Activated CD8-positive, alpha-beta memory T cell treated with anti-CD3 and anti-CD28 coated beads for 4 hours (primary cell): ENCODE results near the gene RIMS1.
"Not testable (repeated sequence)": the region's sequence is repeated elsewhere in the genome, so short reads cannot be mapped to it uniquely, and the experiment has no call there.

Experiments
- DNase-seq, 2 donors: peaks; one replicate each; pipeline ENCODE4 v3.0.0-alpha.2; 2020; ENCODE audit warnings: low read depth in 2 of 2

Gene RIMS1

DNA sequence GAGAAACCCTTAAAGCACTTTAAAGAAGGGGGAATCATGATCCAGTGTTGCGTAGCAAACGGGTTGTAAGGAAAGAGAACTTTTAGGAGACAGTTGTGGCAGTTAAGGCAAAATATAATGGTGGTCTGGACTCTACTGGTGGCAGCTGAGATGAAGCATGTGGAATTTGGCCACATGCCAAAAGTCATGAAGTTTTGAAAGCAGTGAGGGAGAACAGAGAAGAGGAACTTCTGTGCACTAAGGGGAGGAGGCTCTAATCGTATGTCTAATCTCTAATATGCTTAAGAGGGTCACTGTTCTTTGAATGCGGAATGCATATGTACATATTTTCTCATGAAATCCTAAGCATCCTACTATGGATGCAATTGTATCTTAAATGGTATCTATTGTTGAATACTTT, 91.5 kb downstream of the RIMS1 start:
- no peak for DNase-seq

DNA sequence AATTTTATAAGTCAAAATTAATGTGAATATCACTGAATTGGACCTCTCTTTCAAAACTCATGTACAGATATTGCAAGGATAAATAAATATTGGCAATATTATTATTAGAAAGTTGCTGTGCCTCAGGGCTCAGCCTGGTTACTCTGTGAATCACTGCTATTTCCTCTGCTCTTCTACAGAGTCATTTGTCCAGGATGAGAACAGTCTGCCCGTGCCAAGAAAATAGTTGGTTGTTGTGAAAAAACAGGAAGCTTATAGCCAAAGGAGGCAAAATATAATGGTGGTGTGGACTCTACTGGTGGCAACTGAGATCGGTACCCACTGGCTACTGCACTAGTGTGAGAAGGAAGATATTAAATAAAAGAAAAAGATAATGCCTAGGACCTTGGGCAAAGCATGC, 93.6 kb downstream of the RIMS1 start:
- no peak for DNase-seq

DNA sequence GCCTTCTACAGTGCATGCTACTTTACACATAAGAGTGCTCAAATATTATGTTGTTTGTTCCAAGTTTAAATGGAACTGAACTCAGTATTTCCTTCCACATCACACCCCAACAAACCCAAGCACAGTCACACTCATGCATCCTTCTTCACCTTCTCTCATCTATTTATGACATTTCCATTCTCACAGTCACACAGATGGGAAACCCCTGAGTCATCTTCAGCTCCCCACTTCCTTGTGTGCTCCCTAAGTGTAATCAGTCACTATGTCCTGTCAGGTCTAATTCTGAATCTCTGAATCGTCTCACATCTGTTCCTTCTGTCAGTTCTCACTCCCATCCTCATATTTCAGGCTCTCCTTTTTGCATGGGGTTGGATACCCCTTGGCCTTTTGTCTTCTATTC, 96.0 kb downstream of the RIMS1 start:
- no peak for DNase-seq

DNA sequence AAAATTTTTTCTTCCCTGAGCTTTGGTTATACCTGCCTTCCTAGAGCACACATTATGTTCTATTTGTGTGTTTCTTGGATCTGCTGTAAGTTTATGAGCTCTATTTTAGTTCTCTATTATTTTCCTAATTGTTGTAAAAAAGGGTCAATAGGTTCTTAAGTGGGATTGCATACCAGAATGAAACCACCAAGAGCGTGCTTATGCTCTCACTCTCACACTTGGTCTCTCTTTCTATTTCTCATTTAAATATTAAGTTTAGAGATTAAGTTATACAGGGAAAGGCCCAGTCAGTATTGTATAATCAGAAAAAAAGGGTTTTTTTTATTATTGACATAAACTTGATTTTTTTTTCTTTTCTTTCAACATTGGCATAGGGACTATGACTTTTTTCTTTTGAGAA, 96.8 kb downstream of the RIMS1 start:
- no peak for DNase-seq

DNA sequence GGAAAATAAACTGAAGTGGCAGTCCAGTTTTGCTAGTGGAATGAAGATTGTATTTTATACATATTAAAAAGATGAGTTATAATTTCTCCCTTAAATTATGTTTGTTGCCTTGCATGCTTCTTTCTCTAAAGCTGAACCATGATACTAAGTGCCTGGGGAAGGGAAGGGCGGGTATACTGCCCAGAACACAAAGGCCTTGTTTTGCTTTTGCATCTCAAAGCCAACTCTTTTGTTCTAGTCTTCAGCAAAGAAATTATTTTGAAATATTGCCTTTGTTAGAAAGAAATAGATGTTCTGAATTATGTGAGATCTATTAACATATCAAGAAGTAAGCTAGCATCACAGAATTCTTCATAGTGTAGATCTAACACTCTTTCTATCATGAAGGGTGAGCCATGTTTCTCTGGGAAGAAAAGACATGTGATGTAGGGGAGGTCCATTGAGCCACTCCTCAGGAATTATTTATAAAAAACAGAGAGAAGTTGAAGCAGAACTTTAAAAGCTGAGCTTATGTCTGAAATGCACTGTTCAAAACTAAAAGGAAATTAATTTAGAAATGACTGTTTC, 108.4 kb downstream of the RIMS1 start:
- DNase-seq: no peak

DNA sequence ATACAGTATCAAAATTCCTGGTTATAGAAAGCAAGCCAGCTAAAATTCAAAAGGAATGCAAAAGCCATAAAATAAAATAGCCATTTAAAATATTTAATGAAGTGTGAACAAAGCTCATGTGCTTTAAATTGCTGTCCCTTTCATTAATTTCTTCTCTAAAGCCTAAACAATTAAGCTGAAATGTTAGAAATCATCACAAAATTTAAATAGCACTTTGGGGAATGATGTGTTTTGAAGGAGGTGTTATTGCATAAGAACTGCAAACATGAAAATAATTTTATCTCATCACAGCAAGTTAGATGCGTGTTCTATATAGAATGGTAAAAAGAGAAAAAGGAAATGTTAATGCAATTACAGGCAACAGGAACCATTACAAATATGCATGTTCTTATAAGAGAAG, 111.0 kb downstream of the RIMS1 start:
- DNase-seq: no peak

DNA sequence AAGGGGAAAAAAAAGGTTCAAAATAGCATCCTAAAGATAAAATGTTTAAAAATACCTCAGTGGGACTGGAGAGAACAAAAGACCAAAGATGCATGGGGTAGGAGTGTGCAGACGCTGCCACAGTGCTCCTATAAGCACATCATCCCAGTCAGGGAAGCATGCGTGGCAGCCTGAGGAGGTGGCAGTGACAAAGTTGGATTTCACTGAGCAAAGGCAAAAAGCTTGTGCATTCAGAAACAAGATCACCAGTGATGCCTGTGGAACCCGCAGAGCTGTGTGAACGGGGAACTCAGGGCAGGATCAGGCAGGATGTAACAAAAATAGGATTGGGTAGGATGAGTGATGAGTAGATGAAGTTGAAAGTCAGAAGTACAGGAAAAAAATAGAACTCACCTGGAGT, 116.1 kb downstream of the RIMS1 start:
- DNase-seq: no peak

DNA sequence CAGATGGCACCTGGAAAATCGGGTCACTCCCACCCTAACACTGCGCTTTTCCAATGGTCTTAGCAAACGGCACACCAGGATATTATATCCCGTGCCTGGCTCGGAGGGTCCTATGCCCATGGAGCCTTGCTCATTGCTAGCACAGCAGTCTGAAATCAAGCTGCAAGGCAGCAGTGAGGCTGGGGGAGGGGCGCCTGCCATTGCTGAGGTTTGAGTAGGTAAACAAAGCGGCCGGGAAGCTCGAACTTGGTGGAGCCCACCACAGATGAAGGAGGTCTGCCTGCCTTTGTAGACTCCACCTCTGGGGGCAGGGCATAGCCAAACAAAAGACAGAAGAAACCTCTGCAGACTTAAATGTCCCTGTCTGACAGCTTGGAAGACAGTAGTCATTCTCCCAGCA, 120.2 kb downstream of the RIMS1 start:
- not testable (repeated sequence) for DNase-seq

DNA sequence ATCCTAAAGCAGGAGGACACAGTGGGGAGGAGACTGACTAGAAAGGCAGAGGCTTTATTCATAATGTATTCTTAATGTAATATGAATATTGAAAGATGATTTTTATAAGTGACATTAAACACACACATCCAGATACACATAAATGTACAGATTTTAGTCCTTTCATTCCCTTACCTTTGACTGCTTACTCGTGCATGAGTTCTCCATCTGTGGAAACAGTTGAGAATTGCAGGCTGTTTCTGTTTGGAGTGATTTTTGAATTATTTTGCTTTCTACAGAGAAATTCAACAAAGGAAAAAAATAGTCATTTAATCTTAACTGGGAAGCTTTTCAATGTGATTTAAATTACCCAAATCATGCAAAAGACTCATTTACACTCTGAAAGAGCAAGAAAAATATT, 136.5 kb downstream of the RIMS1 start:
- DNase-seq: no peak

DNA sequence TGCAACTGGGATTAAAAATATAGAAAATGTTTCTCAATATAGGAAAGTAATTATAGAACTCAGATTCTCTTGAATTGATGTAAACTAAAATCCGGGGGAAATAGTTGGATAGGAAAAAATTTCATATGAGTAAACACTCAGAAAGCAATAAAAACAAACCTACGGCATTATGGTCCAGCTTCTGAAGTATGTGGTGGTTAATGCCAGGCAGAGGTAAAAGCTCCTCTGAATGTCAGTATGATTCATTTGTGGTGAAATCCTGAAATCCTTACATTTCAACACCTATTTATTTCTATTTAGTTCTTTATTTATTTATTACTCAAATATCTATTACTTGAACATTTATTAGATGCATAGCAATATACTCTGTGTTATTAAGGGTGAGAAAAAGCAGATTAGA, 145.1 kb downstream of the RIMS1 start:
- no peak for DNase-seq

DNA sequence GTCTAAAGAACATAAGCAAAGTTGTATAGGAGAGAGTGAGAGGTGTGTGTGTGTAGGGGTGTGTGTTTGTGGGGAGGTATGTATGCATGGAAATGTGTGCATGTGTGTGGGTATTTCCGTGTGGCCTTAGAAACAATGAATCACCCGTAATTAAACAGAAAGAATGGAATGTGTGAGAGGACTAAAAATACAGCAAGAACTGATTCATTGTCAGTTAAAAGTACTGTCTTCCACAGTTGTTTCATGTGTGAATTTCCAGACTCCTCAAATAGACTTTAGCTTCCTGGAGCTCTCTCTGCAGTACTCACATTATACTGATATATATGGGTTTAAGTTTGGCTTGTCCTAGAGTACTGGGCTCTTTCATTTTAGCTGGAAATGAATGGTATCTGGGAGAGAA, 145.7 kb downstream of the RIMS1 start:
- DNase-seq: no peak

DNA sequence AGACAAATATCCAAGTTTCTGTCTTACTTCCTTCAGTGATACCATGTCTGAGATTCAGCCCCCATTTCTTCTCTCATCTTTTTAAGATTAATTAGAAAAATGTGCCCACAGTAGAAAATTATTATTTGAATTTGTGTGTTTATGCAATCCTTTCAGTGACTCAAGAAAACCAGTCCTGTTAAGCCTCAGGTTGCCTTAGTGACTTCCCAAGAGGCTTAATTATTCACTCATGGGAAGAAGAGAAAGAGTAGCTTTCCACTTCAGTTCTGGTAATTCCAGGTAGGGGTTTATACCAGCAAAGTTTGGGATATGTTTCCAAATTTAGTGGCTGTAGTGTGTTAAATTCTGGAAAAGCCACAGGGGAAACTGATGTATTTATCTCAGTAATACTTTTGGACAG, 149.1 kb downstream of the RIMS1 start:
- DNase-seq: no peak

DNA sequence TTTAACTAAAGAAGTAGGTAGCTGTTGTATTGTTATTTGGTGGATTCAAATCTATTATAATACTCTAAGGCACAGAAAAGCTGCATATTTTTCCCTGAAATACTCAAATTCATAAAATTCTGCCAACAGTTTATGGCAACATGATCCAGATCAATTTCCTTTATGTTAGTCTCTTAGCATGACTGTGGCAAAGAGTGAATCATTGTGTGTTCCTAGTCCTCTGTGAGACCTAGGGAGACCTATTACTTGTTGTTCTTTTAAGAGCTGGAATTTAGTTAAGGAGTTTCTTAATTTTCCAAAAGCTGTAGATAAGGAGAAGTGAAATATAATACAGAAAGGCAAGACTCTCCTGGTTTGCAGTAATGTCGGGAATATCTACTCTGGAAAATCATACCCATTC, 149.6 kb downstream of the RIMS1 start:
- DNase-seq: no peak

DNA sequence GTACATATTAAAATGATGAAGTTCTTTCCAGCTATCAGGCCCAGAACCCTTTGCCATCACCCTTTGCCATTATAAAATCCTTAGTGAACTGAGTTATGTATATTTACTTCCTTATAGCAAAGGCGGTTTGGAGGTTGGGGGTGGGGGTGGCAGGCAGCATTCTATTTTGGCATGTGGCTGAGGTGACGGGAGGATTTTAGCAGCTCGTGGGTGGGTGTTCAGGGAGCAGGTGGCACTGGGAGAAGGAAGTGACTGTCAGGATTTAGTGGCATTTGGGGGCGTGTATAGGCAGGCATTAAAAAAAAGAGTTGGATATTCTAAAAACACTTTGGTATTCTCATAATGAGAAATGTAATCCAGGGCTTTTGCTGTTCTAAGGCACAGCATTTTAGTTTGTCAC, 150.7 kb downstream of the RIMS1 start:
- no peak for DNase-seq

DNA sequence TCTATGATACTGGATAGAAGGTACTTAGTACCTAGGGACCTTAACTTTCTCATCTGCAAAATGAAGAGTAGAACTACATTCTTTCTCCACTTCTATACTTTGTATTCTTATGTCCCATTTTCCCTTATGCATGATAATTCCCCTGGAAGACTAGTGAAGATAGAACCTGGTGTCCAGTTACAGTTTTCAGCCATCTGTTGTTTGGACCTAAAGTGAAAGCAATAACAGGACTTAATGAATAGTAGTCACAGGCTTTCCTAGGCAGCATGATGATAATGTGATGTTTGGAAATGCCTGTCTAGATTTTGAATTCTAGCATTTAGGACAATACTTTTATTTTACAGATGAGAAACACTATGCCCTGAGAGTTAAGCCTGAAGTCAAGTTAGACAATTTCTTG, 153.8 kb downstream of the RIMS1 start:
- DNase-seq: no peak

DNA sequence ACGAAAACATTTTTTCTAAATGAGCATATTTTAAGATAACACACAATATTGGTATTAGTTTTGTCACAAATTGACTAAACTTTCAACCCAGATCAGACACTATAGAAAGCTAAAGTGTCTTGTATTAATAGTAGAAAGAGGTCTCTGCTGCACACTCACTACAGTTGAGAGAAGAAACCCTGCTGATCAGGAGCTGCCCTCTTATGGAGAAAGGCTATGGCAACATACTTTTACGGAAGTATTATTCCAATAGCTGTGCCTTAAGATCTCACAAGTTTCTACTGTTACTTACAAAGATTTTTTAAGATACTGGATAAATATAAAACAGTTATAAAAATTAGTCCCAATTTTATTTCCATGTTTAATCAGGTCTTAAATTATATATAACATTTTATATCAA, 155.7 kb downstream of the RIMS1 start:
- DNase-seq: no peak

DNA sequence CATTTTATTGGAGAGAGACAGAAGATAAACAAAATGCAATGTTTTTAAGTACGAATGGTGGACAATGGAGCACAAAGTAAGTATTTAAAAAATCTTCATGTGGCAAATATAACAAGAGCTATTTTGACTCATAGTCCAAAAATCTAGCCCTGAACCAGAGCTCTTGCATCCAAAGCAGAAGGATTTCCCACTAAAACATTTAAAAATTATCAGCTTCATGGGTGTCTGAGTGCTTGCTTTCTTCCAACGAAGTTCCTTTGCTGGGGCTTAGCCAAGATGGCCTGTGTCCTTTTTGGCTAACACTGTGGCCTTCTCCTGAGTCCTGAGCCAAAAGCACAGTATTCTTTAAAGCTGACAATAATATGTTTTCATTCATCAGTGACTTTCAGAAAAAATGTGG, 161.7 kb downstream of the RIMS1 start:
- DNase-seq: no peak

DNA sequence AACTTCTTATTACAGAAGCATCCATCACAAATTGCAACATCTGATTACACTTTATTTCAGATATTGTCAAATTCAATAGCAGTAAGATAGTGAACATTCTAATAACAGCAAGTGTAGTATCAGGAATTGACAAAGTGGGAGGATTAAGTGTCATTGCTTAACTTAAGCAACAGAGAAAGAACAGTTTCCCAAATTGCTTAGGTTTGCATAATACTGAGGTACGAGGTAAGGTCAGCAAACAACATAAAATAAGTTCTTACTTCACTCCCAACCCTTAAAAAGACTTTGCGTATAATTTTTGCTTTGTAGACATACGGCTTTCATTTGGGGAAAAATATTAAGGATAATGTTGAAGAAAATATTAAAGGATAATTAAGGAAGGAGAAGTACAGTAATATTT, 163.0 kb downstream of the RIMS1 start:
- DNase-seq: no peak

DNA sequence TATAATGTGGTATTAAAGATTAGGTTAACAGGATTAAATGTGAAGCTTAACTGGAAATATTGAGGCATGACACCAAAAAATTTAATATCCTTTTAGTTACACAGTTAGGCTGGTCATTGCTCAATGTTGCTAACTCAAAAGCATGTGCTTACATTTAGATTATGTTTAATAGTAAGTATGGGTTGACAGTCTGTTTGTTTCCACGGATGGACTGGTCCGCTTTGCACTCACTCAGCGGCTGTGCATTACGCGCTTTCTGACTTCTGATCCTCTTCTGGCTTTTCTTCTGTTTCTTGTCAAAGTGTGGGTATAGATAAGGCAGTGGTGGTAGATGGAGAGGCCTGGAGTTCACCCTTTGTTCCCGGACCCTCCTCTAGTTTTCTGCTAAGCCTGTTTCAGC, 174.9 kb downstream of the RIMS1 start:
- DNase-seq: no peak

DNA sequence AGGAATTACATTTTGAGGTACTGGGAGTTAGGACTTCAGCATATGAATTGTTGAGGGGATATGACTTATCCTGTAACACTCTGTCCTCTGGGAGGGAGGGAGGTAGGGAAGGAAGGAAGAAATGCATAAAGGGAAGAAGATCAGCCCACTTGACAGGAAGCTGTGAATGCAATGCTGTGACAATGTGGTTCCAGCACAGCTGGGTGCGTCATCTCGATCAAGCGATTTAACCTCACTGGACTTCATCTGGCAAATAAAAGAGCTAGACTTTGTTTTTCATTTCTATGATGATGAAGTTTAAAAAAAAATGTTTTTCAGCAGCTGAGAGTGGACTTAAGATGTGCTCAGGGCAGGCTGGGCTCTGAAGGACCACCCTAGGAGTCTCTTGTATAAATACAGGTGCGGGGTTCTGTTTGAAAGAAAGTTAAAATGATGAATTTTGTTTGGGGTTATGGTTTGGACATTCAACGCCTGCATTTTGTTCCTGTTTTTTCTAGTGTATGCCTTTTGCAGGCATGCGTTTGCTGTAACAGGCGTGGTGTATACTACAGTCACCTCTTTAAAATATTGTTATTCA, 178.1 kb downstream of the RIMS1 start:
- DNase-seq: no peak

DNA sequence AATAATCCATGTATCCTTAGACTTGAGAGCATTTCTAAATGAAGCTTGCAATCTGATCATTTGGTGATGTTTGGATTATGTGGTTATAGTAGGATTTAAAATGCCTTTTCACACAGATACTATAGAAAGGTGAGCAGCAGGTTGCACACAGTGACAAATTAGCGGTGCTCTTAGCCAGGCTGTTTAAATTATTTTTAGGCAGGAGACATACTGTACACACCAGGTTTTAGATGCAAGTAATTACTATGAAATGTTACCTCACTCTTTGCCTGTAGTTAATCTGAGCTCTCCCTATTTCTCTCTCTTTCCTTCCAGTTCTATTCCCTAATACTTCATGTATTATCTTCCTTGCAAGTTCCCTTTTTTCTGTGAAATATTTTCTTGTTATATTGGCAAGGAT, 191.7 kb downstream of the RIMS1 start:
- DNase-seq: no peak

DNA sequence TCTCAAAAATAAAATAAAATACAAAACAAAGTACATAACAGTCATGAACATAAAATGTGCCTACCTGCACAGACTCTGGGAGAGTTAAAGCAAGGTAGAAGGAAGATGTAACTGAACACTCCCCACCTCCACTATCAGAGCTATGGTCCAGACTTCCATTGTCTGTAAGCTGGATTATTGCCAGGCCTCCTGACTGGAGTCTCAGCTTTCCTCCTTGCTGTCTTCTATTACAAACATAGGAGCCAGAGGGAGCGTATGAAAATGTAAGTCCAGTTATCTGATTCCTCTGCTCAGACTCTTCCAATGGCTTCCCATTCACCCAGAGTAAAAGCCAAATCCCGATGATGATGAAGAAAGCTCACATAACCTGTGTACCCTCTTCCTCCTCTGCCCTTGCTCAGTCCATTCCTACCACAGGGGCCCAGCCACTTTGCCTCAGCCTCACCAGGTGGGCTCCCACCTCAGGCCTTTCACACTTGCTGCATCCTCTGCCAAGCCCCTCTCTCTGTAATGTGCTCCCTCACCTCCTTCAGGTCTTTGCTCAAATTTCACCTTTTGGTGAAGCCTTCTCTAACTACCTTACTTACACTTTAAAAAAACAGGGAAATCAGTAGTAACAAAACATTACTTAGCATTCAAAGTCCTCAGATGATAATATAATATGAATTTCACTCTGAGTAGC, 194.1 kb downstream of the RIMS1 start:
- DNase-seq: no peak

DNA sequence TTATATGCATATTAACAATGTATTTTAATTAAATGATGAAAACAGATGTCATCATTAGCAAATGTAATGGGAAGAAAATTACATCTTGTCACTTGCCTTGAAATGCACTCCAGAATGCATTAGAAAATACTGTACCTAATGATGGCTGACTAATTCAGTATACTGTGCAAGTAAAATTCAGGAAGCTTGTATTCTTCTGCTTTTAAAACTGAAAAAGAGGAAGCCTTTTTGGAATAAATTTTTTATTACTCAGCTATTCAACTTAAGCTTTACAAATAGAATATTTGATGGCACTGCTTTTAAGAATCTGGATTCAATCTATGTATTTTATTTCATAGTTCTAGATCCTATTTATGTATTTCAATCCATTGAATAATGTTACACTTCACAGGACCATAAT, 195.5 kb downstream of the RIMS1 start:
- DNase-seq: no peak

DNA sequence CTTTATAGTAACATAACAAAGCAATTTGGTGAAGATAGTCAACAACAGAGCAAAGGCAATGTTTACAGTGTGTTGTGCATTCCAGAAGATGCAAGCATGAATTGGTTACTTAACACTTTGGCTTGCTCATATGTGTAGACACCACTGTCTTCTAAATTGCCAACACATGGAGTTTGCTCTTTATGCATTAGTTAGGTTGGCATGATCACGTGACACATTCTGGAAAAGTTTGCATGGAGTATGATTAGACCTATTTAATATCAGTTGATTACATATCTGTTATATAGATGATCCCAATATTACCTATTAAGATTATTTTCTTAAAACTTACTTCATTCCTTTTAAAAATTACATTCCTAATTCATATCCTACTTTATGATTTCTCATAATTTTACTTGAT, 197.6 kb downstream of the RIMS1 start:
- DNase-seq: no peak
